ENCODE data around the gene MAGI2.

The MAGI2 gene

DNA sequence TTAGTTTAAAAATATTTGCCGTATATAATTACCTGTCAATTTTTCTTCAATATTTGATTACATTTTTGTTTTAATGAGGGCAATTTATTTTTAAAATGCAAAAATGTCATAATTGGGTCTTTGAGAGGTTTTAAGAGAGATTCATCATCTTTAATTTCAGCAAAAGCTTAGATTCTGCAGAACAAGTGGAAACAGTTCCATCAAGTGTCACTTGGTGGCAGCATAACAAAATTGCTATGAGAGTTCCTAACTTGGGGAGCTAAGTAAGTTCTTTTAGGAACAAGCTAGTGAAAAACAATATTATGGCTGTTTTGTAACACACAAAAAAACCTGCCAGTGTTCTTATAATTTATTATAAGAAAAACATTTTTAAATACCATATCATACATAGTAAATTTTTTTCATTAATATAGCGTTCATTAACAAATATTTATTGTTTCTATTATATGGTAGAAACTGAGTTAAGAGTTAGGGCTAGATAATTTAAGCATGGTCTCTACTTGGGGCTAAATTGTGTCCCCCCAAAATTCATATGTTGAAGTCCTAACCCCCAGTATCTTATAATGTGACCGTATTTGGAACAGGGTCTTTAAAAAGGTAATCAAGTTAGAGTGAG, 155.2 kb downstream of the MAGI2 start:
- DNase-seq = no peak

DNA sequence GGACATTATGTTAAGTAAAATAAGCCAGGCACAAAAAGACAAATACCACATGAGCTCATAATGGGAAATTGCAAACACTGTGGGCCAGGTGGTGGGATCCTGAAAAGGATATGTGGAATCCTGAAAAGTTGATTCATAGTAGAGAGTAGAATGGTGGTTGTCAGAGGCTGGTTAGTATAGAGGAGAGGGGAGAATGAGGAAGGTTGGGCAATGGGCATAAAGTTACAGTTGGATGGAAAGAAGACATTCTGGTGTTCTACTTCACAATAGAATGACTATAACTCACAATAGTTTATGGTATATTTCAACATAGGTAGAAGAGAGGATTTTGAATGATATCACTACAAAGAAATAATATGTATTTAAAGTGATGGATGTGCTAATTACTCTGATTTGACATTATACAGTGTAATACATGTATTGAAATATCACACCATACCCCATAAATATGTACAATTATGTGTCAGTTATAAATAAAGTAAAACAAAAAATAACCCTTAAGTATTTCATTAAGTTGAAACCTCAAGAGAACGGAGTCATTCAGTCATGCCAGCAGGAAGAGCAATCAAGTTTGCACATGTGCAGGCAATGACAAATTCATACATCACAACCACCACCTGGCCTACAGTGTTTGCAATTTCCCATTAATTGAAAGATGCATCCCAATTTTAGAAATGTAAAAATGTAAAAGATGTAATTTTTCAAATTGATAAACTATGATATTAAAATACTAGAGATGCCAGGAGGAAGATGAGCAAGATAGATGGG, 156.7 kb downstream of the MAGI2 start:
- no peak for DNase-seq

DNA sequence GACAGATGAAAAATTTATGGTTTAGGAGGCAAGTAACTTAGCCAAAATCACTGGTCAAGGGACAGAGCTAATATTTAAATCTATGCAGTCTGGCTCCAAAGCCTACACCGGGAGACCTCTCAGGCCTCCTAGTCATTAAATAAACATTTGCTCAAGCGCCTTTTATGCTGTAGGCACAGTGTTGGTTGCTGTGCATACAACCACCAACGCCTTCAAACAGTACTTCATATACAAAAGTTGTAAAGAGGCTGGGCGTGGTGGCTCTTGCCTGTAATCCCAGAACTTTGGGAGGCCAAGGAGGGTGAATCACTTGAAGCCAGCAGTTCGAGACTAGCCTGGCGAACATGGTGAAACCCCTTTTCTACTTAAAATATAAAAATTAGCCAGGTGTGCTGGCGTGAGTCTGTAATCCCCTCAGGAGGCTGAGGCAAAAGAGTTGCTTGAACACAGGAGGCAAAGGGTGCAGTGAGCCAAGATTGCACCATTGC, 159.8 kb downstream of the MAGI2 start:
- DNase-seq = no peak

DNA sequence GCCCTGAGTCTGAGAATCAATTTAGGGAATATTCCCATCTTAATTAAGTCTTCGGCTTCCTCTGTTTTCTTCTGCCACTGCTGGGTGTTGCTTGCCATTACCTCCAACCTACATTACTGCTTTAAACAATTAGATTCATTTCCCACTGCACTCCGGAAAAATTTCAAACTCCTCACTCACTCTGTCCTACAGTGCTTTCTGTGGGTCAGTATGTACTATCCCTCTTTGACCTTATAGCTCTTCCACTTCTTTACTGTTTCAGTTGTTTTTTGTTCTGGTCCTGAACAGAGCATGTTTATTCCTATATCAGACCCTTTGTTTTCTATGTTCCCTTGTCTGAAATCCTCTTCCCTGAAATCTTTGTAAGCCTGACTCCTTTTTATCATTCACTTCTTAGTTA, 160.6 kb downstream of the MAGI2 start:
- no peak for DNase-seq

DNA sequence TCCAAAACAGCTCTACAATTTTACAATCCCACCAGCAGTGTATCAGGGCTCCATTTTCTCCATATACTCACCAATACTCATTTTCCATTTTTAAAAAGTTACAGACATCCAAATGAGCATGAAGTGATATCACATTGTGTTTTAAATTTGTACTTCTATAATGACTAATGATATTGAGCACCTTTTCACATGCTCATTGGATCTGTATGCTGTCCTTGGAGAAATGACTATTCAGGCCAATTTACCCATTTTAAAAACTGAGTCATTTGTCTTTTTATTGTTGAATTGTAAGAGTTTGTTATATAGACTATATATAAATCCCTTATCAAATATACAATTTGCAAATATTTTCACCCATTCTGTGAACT, 162.0 kb downstream of the MAGI2 start:
- DNase-seq = no peak

DNA sequence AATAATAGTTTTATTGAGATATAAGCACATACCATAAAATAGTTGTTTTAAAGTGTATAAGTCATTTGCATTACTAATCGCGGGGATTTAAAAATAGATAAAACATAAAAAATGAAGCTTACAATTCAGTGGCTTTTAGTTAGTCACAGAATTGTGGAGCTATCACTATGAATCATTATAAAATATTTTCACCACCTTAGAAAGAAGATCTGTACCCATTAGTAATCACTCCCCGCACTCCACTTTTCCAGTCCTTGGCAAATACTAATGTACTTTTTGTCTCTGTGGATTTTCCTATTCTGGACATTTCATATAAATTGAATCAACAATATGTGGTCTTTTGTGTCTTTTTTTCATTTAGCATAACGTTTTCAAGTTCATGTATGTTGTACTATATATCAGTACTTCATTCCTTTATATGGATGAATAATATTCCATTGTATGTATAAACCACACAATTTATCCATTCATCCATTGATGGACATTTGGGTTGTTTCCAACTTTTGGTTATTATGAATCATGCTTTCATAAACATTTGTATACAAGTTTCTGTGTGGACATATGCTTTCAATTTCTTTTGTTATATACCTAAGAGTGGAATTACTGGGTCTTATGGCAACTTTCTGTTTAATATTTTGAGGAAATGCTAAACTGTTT, 162.5 kb downstream of the MAGI2 start:
- DNase-seq = no peak

DNA sequence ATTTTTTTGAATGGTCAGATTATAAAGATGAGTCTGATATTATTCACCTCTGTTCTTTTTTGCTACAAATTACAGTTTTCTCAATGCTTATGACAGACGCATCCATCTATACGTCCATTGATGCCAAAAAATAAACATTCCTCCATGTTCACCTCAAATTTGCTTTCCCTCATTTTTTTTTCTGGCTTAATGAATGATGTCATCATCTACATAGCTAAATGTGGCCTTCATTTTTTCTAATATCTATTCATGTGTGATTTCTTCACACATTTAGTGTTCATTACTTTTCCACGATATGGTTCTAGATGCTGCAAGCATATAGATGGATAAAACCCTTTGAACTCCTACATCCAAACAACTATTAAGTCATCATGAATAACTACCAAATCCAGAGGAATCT, 163.1 kb downstream of the MAGI2 start:
- DNase-seq = no peak

DNA sequence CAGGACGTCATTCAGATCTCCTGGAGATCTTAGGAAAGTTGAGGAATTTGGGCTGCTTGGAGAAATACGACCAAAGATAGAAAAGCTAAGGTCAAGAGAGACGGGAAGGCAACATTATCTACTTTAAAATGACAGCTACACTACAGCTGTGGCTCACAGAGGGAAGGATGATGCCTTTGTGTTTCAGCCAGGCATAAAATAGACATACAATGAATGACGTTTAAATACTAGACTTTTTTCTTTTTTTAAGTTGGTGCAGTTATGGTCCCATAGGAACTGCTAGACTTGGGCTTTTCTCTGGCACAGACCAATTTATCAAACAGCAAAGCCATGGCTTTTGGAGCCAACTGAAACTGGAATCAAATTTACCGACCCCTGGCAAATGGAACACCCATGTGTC, 164.8 kb downstream of the MAGI2 start:
- no peak for DNase-seq

DNA sequence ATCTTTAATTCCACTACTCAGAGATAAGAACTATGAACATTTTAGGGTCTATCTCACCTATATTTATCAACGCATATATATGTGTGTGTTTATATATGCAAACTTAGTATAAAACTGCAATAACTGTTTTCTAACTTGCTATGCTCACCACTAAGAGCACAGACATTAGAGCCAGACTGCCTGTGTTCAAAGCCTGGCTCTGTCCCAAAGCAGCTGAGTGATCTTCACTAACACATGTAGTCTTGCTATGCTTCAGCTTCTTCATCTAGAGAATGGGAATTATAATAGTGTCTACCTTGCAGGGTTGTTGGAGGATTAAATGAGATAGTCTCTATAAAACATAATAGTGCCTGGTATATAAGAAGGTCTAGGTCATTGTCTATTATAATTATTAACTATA, 165.5 kb downstream of the MAGI2 start:
- no peak for DNase-seq

DNA sequence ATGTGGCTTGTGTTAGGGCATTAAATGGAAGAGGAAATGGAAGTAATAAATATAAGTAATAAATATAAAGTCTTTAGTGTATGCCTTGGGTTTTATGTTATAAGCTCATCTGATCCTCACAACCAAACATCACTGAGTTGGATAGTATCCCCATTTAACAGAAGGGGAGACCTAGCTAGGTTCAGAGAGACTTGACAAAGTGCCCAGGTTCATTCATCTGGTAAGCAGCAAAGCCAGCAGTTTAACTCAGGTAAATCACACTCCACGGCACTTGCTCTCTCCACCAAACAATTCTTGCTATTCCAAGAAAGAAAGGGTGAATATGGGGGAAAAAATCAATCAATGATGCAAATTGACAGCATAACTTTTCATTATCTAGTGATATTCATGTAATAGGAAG, 167.3 kb downstream of the MAGI2 start:
- DNase-seq = no peak

DNA sequence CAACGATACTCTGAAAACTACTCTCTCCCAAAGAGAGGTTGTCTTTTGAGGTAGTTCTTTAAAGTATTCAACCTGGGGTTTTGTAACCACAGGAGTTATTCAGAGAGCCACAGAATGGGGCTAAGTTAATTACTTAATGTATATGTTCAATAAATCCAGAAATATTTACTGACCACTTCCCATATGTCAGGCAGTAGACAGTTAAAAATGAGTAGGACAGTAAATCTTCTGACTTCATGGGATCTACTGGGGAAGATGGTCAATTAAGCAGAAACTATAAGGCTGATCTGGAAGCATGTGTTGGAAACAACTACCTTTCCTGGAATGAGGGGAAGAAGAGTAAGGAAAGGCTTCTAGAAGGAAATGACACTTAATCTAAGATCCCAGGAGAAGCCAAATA, 167.7 kb downstream of the MAGI2 start:
- DNase-seq = no peak

DNA sequence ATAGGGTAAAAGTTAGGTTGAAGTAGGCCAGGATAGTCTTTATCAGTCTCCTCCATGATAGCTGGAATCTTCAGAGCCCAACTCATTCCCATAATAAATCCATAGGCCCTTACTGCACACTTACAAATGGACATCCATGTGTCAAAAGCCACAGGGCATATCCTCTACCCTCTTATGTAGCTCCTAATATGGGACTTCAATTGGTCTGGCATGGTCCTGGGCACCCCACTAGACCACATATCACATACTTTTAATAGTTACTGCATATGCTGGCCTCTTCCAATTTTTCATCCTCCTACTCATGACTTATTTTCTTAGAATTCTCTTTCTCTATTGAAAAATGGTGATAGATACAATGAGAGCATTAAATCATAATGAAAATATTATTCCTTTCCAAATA, 169.3 kb downstream of the MAGI2 start:
- no peak for DNase-seq

DNA sequence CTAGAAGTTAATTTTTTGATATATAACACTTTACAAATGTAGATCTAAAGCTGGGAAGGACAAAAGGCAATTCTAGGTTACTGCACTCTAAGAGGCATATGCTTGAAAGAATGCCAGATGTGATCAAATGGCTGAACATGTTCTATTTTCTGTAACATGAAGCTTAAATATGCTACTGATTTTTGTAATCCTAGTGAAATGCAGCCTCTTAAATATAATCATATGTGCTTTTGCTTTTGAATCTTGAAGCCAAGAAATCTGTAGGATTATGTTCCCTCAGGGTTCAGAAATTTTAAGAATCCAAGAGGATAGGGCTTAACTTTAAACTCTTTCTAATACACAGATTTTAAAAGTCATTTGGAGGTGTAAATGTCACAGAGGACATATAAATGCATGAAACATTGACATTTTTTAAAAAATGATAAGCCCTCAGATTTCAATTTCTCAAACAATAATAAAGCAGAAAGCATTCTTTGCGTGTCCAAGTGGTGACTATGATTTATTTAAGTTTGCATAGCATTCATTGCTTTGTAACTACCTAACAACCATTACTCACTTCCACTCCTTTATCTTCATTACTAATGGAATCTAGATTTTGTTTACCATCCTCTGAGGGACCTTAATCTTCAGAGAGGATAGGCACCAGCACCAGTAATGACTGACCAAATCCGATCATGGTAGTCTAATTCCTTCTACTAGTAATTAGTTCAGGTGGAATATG, 170.4 kb downstream of the MAGI2 start:
- DNase-seq = no peak

DNA sequence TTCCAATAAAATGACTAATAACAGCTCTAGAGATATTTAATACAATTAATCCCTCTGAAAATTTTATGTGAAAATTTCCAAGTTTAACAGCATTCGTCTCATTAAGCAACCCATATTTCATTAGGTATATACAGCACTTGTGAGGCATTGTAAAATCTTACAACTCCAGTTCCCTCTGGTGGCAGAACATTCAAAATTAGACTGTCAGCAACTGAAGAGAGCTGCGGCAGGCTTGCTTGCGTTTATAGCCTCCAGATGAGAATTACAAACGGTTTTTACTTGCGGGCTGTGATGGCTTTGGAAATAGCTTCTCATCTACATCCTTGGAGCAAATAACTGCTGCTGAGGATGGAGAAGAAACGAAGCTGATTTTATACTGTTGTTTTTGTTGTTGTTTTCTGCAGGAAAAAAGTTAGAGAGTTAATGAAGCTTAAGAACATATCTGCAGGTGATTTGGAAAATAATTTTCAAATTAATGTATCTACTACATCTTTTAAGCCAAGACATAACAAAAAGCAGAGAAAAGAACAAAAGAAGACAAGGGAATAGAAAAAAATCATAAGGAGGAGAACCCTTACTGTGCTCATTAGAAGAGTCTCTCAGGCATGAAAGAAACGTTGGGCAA, 171.3 kb downstream of the MAGI2 start:
- DNase-seq = no peak

DNA sequence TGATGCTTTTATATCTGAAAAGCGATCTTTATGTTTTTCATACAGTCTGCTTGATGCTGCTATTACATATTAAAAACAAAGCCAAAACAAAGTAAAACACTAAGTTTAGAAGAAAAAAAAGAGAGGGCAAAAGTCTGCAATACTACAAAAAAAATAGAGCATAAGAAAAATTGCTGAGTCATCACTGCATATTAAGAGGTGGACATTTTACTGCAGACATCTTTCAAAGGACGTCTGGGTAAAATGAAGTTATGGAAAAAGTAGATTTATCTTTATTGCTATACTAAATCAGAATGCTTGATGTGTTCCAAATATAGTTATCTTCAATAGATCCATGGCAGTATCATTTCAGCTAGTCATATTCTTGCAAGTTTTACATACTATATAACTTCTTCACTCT, 172.0 kb downstream of the MAGI2 start:
- no peak for DNase-seq

DNA sequence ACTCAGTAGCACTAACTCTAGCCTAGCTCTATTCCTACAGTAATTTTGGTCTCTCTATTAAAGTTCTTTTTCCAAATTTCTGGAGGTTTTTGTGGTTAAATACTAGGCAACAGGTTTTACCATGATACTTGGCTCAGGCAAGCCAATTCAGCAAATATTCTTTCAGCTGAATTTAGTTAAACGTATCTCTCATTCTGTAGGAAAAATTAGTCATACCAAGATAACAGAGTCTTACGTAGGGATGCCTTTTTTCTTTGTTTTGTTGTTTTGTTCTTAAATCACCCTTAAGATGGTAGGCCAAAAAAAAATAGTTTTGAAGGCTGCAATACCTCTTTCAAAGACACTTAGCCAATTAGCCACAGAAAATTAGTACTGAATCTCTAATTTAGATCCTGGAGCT, 180.5 kb downstream of the MAGI2 start:
- no peak for DNase-seq

DNA sequence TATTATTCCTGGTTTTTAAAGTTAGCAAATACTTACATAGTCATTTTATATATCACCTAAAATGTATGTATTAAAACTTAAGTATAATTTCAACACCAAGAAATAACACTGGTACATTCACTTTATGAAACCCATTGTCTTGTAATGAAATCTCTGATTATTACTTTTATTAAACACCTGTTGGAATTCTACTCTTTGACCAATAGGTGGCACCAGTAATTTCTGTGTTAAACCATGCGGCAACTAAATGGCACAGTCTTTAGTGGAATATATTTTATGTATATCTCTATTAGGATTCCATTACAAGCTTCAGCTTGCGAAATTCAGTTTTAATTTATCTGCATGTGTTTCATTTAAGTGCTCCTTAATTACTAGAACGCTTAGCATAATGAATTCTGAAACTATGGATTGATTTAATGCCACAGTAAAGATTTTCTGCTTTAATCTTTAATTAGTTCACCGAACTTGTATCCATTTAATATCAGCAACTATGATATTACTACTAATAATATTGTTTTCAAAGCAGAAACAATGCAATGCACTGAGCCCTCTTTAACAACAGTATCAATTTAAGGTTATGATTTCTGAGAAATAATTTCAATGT, 181.3 kb downstream of the MAGI2 start:
- no peak for DNase-seq

DNA sequence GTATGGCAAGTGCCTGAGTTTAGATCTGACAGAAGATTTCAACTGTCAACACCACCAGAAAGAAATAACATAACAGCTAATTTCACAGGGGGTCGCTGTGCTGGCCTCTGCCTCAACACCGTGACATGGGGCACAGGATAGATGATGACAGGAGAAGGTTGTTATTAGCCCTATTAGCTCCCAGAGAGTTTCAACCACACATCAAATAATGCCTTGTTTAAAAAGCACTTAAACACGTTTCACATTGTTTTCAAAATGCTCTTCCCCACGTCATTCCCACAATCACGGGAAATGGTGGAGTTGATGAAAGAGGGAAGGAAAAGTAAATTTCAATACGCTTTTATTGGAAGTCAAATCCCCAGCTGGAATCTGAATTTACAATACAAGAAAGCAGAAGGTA, 184.7 kb downstream of the MAGI2 start:
- DNase-seq = no peak

DNA sequence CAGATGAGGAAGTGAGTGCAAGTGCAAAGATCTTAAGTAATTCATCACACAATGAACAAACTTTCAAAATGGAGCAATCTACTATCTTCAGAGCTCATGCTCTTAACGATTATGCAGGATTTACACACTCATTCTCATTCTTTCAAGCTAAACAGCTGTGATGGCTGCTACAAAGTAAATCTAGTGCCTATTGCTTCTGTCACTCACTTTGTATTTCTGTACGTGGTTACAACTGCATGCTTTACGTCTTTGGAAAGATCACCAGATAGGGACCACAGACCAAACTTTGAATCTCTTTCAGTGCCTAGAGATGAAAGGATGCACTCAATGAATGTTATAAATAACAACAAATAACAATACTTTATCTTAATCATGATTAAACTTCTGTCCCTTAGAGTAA, 194.6 kb downstream of the MAGI2 start:
- DNase-seq = no peak

DNA sequence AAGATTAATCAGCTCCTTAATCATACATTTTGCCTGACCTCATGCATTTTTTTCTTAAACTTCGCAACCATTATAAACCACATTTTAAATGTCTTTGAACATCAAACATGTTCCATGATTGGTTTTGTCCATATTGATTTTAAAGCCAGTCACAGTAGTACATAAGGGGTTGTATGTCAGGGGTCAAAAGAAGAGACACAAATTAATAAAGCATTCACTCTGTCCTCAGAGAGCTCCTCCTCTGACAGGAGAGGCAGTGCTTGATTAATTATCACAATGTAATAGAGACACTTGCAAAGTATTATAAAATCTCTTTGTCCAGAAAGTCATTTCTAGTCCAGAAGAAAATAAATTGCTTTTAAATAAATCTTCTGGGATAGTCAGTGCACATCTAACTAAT, 195.5 kb downstream of the MAGI2 start:
- DNase-seq = no peak

DNA sequence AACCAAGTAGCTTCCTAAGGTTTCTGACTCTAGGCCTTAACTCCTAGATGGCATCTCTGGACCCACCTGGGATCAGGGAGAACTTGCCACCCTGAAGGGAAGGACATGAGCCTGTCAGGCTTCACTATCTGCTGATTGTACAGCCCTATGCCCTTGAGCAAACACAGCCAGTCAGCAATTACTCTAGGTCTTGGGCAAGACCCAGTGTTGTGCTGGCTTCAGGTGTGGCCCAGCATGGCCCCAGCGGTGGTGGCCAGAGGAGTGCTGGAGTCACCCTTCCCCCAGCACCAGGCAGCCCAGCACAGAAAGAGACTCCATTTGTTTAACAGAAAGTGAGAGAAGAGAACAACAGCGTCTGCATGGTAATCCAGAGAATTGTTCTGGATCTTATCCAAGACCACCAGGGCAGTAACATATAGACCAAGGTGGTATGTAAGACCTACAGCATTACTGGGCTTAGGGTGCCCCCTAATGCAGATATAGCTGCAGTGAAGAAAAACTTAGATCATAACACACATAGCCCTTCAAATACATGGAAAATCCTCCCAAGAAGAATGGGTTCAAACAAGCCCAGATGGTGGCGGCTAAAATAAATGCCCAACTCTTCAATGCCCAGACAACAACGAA, 207.7 kb downstream of the MAGI2 start:
- no peak for DNase-seq

DNA sequence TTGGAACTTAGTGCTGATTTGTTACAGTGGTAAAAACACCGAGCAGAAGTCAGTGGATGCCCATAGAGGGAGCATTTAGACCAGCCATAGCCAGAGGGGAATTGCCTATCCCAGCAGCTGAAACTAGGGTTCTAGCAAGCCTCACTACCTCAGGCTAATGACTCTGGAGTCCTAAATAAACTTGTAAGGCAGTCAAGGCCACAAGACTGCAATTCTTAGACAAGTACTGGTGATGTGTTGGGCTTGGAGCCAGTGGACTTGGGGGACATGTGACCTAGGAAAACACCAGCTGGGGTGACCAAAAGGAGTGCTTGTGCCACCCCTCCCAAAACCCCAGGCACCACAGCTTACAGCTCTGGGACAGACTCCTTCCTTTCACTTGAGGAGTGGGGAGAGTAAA, 209.0 kb downstream of the MAGI2 start:
- DNase-seq = no peak
